22Rv1 (cell line): ENCODE measurements around the gene MYOCD.

Experiments used
- H3K27ac ChIP-seq: fragments of 450-650 bp; 2 replicates; pipeline ENCODE4 v1.5.1; 2017
- ZFX ChIP-seq: fragments of 450-650 bp; IDR thresholded peaks from 2 replicates; pipeline ENCODE4 v1.6.1; 2017; ENCODE audit warnings: antibody characterized with exemption, borderline replicate concordance
- TF ChIP-seq, protein P1 (sequence below): fragments of 450-650 bp; IDR thresholded peaks from 2 replicates; pipeline ENCODE4 v1.5.1; 2017; ENCODE audit warnings: mild to moderate bottlenecking

Gene MYOCD

DNA sequence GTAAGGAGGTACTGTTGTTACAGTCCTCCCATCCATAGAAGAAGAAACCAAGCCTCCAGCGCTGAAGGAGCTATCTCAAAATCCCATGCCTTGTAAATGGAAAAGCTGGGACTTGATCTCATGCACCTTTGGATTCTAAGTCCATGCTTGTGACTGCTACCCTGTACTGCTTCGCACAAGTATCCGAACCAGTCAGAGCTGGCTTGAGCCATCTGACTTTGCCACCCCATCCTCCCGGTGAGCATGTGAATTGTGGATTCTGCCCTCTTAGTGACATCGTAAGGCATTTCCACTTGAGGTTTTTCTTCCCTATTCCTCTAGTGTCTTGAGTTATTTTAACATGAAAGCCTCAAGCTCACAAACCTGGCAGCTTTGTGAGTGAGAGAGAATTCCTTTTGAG is 15.3 kb downstream of the MYOCD start:
- no peak overlapping the region for H3K27ac ChIP-seq
- TF ChIP-seq, protein P1, sequence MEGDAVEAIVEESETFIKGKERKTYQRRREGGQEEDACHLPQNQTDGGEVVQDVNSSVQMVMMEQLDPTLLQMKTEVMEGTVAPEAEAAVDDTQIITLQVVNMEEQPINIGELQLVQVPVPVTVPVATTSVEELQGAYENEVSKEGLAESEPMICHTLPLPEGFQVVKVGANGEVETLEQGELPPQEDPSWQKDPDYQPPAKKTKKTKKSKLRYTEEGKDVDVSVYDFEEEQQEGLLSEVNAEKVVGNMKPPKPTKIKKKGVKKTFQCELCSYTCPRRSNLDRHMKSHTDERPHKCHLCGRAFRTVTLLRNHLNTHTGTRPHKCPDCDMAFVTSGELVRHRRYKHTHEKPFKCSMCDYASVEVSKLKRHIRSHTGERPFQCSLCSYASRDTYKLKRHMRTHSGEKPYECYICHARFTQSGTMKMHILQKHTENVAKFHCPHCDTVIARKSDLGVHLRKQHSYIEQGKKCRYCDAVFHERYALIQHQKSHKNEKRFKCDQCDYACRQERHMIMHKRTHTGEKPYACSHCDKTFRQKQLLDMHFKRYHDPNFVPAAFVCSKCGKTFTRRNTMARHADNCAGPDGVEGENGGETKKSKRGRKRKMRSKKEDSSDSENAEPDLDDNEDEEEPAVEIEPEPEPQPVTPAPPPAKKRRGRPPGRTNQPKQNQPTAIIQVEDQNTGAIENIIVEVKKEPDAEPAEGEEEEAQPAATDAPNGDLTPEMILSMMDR: no peak
- no peak for TF ChIP-seq ZFX

DNA sequence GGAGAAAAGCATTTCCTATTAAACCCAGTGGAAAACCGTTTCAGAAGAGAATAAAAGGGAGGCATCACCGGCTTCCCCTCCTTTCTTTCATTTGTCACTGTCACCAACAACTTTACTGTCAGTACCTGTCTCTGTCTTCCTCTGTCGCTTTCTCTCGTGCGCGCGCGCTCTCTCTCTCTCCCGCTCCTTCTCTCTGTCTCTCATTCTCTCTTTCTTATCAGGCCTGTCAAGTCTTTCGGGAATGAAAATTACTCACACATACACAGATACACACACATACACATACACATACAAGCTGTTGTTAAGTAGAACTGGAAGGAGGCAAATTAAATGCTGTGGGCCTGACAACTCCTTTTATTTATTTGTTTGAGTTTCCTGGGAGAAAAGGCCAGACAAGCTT is 17.6 kb downstream of the MYOCD start:
- H3K27ac ChIP-seq: no peak overlapping the region
- TF ChIP-seq ZFX: no peak
- TF ChIP-seq, protein P1: no peak

DNA sequence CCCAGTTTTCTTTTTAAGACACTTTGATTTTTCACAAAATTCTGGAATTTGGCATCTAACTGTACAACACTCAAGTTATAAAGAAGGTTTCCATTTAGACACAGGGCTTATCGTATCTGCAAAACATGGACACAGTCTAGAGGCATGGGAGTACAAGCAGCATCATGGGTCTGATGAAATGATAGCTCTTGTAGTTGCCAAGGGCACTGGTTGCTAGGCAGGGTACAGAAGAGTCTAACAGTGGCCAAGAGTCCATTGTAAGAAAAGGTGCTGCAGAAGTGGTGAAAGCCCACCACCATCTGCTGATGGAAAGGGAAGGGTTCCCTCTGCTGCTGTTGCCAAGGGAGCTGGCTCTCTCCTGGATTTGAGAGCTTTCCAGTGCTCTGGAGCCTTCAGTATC is 20.8 kb downstream of the MYOCD start:
- no peak overlapping the region for H3K27ac ChIP-seq
- TF ChIP-seq, protein P1: no peak
- TF ChIP-seq ZFX: no peak

DNA sequence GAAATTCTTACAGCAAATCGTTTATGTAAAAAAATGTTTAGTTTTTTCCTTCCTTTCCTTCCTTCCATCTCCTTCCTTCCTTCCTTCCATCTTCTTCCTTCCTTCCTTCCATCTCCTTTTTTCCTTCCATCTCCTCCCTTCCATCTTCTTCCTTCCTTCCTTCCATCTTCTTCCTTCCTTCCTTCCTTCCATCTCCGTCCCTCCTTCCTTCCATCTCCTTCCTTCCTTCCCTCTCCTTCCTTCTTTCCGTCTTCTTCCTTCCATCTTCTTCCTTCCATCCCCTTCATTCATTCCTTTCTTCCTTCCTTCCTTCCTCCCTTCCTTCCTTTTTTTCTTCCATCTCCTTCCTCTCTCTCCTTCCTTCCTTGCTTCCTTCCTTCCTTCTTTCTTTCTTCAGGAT is 22.7 kb downstream of the MYOCD start:
- no peak for TF ChIP-seq ZFX
- TF ChIP-seq, protein P1: no peak
- H3K27ac ChIP-seq: no peak overlapping the region

DNA sequence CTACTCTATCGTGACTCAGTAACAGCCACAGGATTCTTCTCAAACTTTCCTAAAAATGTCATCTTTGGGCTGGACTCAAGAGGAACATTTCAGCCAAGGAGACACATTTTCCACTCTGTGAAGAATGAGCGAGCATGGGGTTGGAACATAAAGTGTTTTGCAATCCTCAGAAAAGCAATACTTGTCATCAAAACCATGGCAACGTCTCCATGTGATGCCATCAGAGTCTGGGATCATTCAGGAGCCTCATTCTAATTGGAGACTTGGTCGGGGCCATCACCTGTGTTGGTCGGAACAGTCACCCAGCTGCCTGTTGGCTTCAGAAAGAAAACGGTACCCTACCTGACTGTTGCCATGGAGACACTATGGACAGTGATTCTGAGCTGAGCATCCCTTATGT is 25.5 kb downstream of the MYOCD start:
- H3K27ac ChIP-seq: no peak overlapping the region
- TF ChIP-seq, protein P1: no peak
- no peak for TF ChIP-seq ZFX

DNA sequence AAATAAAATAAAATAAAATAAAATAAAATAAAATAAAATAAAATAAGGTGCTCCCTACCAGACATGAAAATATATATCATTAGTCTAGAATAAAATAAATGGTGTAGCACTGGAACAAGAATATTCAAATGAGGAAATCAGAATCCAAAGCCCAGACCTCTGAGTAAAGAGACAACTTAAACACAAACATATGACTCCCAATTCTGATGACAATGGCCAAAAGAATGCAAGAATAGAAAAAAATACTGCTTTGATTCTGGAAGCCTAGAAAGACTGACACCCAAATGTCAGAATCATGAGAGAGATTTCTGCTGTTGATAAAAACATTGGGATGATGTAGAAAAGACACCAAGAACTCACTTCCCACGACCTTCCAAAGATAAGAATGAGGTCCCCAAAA is 27.9 kb downstream of the MYOCD start:
- no peak overlapping the region for H3K27ac ChIP-seq
- TF ChIP-seq ZFX: no peak
- TF ChIP-seq, protein P1: no peak

DNA sequence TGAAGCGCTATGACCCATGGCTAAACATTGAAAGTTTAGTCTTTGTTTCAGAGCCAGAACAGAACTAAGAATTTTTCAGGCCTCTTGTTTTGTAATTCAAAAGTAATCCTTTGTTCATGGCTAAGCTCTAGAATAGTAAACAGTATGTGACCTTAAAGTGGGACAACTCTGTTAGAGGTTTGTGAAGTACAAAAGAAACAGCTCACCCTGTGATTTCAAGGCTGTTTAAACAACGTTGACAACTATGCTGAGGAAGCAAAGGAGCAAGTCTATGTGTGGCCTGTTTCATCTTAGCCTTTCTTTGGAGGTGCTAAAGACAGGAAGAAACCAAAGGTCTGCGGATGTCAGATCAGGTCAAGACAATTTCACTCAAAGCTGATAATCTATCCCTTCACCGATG is 40.4 kb downstream of the MYOCD start:
- H3K27ac ChIP-seq: no peak overlapping the region
- TF ChIP-seq, protein P1: no peak
- no peak for TF ChIP-seq ZFX
